Measurements from ENCODE around the gene STK11IP.
A peak's percentile ranks its signal among the peaks of the same experiment; 100 is the strongest.

The STK11IP gene

DNA sequence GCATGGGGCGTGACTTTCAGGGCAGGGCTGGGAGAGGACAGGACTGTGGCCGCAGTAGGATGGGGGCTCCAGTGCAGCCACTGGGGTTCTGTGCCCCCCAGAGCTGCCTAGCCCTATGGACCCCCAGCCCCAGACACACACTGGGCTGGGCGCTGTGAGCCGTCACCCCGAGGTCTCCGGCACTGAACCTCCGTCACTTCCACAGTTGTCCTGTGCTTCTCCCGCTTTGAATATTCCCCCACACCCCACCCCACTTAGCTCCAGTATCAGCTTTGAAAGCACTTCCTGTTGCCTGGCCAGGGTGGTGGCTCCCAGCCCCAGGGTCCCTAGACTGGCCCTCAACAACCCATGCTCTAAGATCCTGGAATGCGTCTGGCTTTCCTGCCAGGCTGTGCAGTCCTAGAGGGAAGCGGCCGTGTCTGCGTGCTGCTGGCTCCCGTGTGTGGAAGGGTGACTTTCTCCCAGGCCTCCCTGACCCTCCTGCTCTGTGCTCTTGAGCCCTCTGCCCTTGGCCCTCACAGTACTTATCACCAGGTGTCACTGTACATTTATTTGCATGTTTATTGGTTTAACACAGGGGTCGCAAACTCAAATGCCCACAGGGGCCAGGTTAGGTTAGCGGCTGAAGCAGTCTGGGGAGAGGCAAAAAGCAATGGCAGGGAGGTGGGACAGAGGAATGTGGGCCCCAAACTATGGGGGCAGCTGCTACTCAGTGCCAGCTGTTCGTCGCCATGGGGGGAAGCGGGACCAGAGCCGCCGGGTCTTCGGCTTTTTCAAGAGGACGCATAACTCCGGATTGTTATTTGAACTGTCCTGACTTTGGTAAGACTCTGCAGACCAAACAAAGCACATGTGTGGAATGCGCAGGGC lies 36.2 kb upstream of the STK11IP start:
- DNase-seq: no peak

DNA sequence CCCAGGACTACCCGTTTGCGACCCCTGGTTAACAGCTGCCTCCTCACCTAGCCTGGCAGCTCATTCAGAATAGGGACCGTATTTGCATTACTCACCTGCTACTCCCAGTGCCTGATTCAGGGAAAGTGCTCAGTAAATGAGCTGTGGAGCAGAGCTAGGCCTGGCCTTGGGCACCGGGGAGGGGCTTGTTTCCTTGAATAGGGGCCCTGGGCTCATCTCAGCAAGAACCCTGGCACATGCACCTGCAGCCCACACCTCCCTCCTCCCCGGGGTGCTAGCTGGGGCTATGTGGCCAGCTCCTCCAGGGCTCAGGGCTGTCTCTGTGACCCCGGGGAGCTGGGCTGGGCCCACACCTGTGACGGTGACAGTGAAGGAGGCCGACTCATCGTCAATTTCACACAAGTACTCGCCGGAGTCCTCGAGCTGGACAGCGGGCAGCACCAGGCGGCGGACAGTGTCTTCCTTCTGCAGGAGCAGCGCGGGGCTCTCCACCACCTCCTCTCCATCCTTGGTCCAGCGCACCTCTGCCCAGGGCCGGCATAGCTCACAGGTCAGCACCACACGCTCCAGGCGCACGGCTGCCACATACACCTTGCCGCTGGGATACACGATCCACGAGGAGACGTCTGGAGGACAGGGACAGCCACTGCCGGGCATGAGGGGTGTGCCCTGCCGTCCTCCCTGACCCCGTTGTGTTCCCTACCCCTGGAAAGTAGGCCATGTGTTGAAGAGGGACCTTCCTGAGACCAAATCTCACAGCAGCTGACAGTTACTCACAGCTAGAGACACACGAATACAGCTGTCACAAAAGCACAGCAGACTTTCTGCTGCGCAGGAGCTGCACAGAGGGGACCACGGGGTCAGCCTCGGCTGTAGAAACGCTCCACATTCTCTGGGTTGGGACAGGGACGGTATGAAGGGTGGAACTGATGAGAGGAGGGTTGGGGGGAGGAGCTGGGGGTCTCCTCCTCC lies 35.3 kb upstream of the STK11IP start:
- DNase-seq: no peak

DNA sequence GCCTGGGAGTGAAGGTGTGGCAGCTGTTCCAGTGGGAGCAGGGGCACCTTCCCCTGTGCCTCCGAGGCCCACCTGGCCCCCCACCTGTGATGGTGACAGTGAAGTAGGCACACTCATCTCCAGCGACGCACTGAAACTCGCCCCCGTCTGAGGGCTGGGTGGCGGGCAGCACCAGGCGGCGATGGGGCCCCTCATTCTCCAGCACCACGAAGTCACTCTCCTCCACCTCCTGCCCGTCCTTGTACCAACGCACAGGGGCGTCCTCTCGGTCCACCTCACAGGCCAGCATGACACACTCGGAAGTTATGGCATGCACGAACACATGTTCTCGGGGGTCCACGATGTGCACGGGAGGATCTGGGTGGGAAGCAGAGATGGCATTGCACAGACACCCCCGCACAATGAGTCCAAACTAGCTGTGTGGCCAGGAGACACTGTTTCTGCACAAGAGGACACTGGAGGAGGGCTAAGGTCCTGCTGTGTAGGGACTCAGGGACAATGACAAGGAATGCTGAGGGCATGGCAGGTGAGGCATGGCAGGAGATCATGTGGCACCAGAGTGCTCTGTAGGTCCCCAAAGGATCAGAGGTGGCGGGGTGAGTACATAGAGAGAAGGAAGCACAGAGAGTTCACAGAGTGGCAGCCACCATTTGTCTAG lies 34.3 kb upstream of the STK11IP start:
- DNase-seq: no peak

DNA sequence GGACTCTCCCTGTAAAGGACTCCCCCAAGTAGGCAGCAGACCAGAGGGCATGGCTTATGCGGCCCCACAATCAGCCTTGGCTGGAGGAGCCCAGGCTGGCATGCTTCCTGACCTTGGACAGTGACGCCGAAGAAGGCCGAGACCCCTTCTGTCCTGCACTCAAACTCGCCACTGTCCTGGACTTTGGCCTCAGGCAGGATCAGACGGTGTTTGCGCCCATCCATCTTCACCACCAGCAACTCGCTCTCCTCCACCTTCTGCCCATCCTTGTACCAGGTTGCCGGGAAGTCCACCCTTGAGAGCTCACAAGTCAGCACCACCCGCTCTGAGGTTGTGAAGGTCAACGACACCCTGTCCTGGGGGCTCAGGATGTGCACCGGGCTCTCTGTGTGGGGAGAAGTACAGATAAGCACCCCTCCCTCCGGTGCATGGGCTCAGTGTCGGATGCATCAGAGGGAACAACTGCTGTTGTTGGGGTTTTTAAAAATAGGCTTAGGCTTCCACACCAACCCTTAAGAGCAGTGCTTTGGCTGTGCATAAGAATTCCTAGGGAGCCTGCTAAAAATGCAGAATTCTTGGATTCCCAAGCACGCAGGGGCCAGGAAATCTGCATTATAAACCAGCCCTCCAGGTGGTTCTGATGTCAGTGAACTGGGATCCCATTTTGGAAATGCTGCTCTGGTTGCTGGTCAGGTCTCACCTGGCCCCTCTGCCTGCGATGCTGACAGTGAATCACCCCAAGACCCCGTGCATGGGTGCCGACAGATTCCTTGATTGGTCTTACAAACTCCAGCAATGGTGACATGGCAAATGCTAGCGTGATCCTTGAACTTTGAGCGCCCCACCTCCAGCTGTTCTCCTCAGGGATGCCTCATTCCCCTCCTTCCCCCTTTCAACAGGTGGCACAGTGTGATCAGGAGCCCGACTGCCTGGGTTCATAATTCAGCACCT lies 32.3 kb upstream of the STK11IP start:
- DNase-seq: no peak

DNA sequence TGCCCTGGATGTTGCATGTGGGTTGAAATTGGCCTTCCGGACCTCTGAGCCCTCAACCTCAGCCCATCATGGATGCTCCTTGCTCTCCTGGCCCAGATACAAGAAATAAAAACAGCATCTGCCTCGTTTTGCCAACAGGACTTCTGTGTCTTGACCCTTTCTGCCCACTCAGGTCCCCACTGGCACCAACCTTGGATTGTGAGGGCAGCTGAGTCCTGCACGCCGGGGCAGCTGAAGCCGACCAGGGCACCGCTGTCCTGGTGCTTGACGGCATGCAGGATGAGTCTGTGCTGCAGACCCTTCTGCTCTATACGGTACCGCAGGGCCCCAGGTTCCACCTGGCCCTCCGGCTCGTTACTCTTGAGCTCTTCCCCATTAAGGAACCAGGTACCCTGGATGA lies 31.0 kb upstream of the STK11IP start:
- DNase-seq: no peak

DNA sequence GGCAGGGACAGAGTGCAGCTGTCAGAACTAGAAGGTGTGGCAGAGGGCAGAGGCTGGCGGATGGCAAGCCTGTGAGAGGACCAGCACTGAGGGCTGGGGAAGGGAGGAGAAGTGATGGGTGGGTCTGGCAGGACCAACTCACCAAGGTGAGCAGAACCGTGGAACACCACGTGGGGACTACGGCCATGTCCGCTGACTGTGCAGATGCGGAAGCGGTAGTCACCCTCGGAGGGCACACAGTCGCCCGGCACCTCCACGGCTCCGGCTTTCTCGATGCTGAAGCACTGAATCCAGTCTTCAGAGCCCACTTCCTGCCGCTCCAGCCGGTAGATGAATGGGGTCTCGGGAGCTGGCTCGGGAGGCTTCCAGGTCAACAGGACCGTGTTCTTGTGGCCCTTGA lies 30.5 kb upstream of the STK11IP start:
- DNase-seq: no peak

DNA sequence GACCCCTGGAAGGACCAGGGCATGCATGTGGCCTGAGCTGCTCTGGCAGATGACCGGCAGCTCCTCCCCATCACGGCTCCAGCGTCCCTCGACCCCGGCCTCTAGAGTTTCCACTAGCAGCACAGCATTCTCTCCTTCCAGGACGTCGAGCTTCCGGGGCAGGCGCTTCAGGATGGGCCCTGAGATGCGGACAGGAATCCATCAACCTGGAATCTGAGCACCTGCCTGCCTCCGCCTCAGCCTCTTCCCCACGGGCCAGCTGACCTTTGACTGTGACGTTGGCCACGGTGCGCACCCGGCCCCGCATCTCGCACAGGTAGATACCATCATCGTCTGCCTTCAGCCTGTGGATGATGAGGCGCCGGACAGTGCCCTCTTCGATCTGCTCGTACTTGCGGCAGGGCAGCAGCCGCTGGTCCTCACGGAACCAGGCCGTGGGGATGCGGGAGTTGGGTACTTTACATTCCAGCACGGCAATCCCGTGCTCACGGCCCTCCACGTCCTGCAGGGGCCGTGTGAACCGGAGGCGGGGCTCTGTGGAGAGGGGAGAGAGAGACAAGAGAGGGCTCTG lies 29.8 kb upstream of the STK11IP start:
- DNase-seq: no peak

DNA sequence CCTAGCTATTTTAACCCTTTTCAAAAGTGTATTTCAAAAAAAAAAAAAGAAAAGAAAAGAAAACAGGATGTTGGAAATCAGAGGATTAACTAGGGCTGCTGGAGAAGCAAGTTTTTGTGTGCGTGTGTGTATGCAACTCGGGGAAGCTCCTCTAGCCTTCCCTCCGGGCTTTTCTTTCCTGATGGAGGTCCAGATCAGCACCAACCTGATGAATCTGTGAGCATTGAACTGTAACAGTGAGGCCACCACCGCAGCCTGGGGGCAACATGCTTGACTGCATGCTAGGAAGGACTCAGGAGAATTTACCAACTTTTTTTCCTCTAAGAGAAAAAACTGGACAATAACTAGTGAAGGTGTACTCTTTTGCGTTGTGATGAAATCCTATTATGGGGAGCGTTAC lies 28.6 kb upstream of the STK11IP start:
- DNase-seq: no peak

DNA sequence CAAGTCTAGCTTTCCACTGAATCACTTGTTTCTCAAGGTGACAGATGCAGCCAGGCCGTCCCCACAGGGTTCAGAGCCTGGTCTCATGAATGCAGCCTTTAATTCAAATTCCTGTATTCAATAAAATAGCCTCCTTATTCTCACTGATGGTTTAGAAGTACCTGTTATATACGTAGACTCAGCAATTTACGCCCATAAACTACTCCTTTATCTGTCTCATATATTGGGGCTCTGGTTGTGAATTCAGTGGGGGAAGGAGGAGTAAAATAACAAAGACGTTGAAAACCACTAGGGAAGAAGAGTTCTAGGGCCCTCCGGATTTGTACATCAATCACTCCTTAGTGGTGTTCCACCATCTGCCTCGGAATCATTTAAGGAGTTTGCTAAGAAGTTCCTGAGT lies 28.0 kb upstream of the STK11IP start:
- DNase-seq: no peak

DNA sequence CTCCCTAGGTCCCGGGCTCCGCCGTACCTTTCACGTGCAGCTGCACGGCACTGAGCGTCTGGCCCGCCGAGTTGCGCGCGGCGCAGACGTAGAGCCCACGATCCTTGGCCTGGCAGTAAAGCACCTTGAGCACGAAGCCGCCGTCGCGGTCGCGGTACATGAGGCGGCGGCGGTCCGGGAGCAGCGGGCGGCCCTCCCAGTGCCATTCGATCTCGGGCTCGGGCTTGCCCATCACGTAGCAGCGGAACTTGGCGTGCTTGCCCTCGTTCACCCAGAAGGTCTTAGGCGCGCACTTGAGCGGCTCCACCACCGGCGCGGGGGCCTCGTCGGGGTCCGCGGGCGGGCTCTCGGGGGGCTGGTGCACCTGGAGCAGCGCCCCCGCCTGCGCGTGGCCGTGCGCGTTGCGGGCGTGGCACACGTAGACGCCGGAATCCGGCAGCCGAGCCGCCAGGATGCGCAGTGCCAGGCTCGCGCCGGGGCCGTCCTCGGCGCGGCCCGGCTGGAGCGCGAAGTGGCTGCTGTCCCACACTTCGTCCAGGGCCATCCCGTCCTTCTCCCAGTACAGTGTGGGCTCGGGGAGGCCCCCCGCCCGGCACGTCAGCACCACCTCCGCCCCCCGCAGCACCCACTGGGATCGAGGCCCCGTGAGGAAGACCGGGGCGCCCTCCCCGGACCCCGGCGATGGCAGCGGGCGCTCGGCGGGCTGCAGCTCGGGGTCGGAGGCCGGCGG lies 27.3 kb upstream of the STK11IP start:
- peak; percentile 73 for DNase-seq

DNA sequence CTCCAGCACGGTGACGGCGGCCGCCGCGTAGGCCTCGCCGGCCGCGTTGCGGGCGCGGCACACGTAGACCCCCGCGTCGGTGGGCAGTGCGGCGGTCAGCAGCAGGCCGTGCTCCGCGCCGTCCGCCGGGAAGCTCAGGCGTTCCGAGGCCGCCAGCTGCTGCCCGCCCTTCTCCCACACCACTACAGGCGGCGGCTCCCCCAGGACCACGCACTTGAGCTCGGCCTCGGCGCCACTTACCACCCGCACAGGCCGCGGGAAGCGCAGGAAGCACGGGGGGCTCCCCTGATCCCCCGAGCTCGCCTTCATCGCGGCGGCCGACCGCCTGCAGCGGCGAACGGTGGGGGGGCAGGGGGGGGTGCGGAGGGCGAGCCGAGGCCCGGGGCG lies 26.7 kb upstream of the STK11IP start:
- DNase-seq: peak; percentile 80

DNA sequence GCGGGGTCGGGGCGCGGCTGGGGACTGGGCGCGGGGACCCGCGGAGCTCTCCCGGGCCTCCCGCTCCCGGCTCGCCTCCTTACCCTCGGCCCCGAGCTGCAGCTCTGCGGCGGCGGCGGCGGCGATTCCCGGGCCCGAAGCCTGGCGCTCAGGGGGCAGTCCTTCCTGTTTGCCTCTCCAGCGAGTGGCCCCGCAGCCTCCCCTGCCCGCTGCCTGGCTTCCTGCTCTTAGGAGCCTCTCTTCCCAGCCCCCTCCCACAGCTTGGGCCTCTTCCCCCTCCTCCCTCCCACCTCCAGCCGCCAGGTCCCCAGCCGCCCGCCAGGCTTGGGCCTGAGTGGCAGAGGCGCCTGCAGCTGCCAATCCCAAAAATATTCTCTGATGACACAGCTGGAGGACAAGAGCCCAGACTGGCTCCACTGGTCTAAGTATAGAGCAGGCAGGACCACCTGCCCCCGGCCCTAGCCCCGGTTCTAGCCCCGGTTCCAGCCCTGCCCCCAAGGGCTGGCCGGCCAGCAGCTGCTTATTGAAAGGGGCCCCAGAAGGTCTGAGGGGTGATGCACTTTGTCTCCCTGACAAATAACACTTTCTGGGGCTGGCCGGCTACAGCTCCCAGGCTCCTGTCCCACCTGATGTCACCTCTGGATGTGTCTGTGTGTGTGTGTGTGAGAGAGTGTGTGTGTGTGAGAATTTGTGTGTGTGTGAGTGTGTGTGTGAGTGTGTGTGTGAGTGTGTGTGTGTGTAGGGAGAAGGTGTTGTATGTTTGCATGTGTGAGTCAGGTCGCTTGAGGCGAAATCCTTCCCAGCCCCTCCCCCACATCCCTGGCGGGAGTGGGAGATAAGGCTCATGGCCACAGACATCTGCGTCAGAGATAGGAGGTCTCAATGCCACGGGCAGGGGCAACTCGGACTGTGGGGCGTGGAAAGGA lies 26.1 kb upstream of the STK11IP start, which contains the start of gene OBSL1:
TSS of gene OBSL1 (minus strand) at position 229 of the 926 bp plus-strand sequence. CDS start 307 bp downstream, outside the sequence.
- DNase-seq: peak; percentile 77

DNA sequence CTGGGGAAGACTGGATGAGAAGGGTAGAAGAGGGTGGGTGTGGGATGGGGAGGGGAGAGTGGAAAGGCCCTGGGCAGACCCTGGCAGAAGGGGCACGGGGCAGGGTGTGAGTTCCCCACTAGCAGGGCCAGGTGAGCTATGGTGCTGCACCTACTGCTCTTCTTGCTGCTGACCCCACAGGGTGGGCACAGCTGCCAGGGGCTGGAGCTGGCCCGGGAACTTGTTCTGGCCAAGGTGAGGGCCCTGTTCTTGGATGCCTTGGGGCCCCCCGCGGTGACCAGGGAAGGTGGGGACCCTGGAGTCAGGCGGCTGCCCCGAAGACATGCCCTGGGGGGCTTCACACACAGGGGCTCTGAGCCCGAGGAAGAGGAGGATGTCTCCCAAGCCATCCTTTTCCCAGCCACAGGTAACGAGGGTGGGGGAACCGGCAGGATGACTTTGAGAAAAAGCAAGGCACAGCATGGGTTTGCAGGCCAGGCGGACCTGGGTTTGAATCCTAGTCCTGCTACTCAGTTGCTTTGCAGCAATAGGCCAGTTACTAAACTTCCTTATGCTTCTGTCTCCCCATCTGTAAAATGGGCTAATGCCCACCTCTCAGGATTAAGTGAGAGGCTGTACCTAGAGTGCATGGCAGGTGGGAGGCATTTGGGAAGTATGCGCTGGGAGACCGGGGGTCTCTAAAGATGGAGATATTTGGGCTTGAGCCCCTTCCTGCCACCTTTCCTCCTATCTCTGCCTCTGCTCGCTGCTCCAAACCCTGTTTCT lies 25.2 kb upstream of the STK11IP start, which contains the start of gene INHA:
TSS of gene INHA (plus strand) at position 74 of the 765 bp plus-strand sequence. CDS start at position 139, 65 bp downstream.
- DNase-seq: no peak

DNA sequence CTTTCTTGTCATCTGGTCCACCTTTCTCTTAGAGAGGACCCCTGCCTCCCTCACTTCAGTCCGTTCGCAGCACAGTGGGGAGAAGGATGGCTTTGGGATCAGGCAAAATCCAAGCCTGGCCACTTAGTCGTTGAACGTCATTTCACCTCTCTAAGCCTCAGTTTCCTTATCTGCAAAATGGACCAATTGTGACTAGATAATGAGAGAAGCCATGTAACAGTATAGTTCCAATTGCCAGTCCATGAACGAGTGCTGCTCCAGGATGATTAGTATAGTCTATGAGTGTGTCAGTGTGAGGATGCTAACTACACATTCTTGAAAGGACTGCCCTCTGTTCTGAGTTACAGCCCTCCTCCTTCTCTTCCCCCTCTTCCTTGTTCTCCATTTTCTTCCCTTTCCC lies 24.5 kb upstream of the STK11IP start:
- no peak for DNase-seq

DNA sequence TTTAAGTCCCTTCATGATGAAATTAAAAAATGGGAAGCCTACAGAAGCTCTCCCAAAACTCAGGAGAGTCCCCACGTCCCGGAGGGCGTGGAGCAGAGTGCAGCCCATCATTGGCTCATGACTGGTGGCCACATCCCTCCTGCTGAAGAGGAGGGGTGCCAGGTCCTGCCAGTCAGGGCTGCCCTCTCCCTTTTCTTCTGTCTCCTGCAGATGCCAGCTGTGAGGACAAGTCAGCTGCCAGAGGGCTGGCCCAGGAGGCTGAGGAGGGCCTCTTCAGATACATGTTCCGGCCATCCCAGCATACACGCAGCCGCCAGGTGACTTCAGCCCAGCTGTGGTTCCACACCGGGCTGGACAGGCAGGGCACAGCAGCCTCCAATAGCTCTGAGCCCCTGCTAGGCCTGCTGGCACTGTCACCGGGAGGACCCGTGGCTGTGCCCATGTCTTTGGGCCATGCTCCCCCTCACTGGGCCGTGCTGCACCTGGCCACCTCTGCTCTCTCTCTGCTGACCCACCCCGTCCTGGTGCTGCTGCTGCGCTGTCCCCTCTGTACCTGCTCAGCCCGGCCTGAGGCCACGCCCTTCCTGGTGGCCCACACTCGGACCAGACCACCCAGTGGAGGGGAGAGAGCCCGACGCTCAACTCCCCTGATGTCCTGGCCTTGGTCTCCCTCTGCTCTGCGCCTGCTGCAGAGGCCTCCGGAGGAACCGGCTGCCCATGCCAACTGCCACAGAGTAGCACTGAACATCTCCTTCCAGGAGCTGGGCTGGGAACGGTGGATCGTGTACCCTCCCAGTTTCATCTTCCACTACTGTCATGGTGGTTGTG lies 23.0 kb upstream of the STK11IP start:
- no peak for DNase-seq

DNA sequence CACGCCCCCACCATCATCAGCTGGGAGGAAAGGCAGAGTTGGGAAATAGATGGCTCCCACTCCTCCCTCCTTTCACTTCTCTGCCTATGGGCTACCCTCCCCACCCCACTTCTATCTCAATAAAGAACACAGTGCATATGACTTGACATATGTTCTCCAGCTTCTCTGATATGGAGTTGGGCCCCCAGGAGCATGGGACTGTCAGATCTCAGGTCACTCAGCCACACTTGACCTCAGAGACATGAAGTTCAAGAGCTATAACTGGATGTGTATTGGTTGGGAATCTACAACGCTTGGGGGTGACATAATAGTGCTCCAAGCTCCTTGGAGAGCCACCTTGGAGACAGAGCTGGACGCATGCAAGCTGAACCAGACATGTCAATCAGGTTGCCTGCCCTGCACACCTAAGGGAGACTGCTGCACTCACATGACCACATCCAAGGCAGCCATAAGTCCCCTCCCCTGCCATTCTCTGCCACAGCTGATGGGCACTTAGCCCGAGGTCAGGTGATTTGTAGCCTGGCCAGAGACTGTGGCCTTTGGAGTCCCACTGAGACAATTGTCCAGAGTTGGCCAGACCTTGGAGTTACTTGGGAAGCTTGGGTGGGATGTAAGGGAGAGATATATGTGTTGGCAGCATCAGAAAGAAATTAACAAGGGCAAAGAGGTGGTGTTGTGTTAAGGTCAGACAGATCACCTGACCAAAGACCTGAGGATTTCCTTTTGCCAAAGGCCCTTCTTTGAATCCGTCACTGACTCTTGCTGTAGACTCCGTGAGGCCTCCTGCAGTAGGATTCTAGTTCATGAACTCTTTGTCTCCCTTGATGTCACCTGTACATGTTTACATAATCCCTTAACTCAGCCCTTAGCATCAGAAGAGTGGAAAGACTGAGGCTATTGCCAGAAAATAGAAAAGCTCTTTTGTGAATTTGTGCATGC lies 21.8 kb upstream of the STK11IP start:
- DNase-seq: no peak
